ENCODE results near the gene SLC5A1. TPM values are rescaled to one million over a fixed set of nuclear protein-coding genes. Genes with fewer than 3 reads are reported as not detected.

SLC5A1 gene
- total and polyA plus RNA-seq, 2 of the 8 experiments (the other 6 are each of a cell fraction or from before 2014, with no cell fraction given) = 0.06 TPM; not detected in 1

DNA sequence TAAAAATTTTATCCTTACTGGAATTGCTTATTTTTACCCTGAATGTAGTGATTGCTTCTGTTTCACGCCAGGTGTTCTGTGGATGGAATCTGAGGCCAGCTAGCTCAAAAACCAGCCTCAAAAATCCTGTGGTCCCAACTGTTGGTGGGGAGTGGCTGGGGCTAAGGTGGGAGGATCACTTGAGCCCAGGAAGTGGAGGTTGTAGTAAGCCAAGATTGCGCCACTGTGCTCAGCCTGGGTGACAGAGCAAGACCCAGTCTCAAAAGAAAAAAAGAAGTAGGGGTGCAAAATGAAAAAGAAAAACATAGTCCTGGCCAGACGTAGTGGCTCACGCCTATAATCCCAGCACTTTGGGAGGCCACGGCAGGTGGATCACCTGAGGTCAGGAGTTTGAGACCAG is 27.0 kb upstream of the SLC5A1 start:
- H2AK5ac ChIP-seq (ENCODE audit: low read depth, low read length) = no peak overlapping the region
- POLR2A ChIA-PET (ENCODE audit: partially characterized antibody) = no interaction called here
- no peak overlapping the region for H4K5ac ChIP-seq (ENCODE audit: insufficient read length, low read depth, low read length)
- no peak for DNase-seq (ENCODE audit: low read depth in 1 of 2, low spot score in 2 of 2)
- H4K8ac ChIP-seq (ENCODE audit: extremely low read depth, insufficient read depth, low read length) = no peak overlapping the region
- H3K36me3 ChIP-seq (ENCODE audit: control insufficient read depth in 2 of 4, insufficient read depth in 4 of 4, low read length in 3 of 4) = no peaks in the 10 kb centered on the region
- no peak overlapping the region for H3K18ac ChIP-seq (ENCODE audit: extremely low read depth, low read length)
- H3K4ac ChIP-seq (replicated peaks; ENCODE audit: insufficient read length, low read depth, low read length) = no peak overlapping the region
- no peak overlapping the region for H2BK120ac ChIP-seq (replicated peaks; ENCODE audit: low read depth, low read length)
- CTCF ChIA-PET (ENCODE audit: partially characterized antibody) = interaction anchor here (0.6 to 2.1 kb wide), 3 partner anchors 10 to 43 kb away, joined by 3 to 12 read pairs (median 3); no protein-coding TSS in a partner anchor
- no peak overlapping the region for H2BK5ac ChIP-seq (ENCODE audit: low read depth, low read length)
- no peak overlapping the region for H3K4me2 ChIP-seq (ENCODE audit: insufficient read depth in 1 of 2, low read depth in 2 of 2, low read length in 2 of 2)
- H3K9me3 ChIP-seq (ENCODE audit: insufficient read depth in 2 of 2, low read depth in 1 of 2, low read length in 1 of 2) = peaks cover 0 to 3% of the 10 kb centered on the region in 2 experiments; a peak in 1 of 4 replicates
- H3K27me3 ChIP-seq (replicated peaks in 1 of 4; ENCODE audit: control insufficient read depth in 3 of 4, extremely low read depth in 1 of 4, insufficient read depth in 3 of 4, low read length in 3 of 4) = no peaks in the 10 kb centered on the region
- H4K20me1 ChIP-seq (replicated peaks in 1 of 2; ENCODE audit: control insufficient read depth in 1 of 2, insufficient read depth in 2 of 2, low read length in 2 of 2) = no peaks in the 10 kb centered on the region
- no peak for FAIRE-seq
- no peak overlapping the region for H3K4me3 ChIP-seq (ENCODE audit: extremely low read depth in 1 of 4, insufficient read depth in 2 of 4, low read depth in 3 of 4, low read length in 4 of 4)
- no peak overlapping the region for H2AFZ ChIP-seq (ENCODE audit: low read length)
- no peaks in the 10 kb centered on the region for H3K79me1 ChIP-seq (ENCODE audit: low read depth, low read length)
- no peak overlapping the region for H3K9ac ChIP-seq (replicated peaks in 1 of 4; ENCODE audit: extremely low read depth in 1 of 4, low read depth in 3 of 4, low read length in 3 of 4)
- H3K27ac ChIP-seq (ENCODE audit: low read depth, low read length) = no peak overlapping the region
- H2BK15ac ChIP-seq (ENCODE audit: low read length) = no peak overlapping the region
- no peak overlapping the region for H3K23ac ChIP-seq (ENCODE audit: insufficient read length)
- H3K23me2 ChIP-seq (ENCODE audit: low read depth, low read length) = no peaks in the 10 kb centered on the region
- H3K56ac ChIP-seq (replicated peaks; ENCODE audit: insufficient read length, low read depth, low read length) = no peak overlapping the region
- no peaks in the 10 kb centered on the region for H3K79me2 ChIP-seq (ENCODE audit: control insufficient read depth in 1 of 2, insufficient read depth in 2 of 2, low read length in 2 of 2)
- H3K14ac ChIP-seq (ENCODE audit: insufficient read length) = no peak overlapping the region
- H2BK12ac ChIP-seq (ENCODE audit: low read depth, low read length) = no peak overlapping the region
- no peak overlapping the region for H2BK20ac ChIP-seq (ENCODE audit: low read length)
- whole genome bisulfite sequencing, 2 experiments (ENCODE audit: extremely low coverage in 1 of 2, insufficient coverage in 1 of 2, insufficient read length in 1 of 2, insufficient replicate concordance in 2 of 2, low coverage in 1 of 2, low lambda C conversion rate in 2 of 2, missing lambda C conversion rate in 1 of 2) = 97% methylated on average over 5 of the region's 5 CpGs; no CpG with 5 or more reads in 1 of the 2 experiments
- no peaks in the 10 kb centered on the region for H3K4me1 ChIP-seq (replicated peaks in 1 of 4; ENCODE audit: control insufficient read depth in 3 of 4, insufficient read depth in 4 of 4, low read length in 3 of 4)
- H4K91ac ChIP-seq (replicated peaks; ENCODE audit: insufficient read length, low read length) = no peak overlapping the region
- no peak for TF ChIP-seq NRF1 (IDR thresholded peaks at IDR 0.05; ENCODE audit: low read depth, low read length)
- TF ChIP-seq HDAC2 (IDR thresholded peaks at IDR 0.05; ENCODE audit: borderline replicate concordance in 1 of 2, low read depth in 2 of 2, low read length in 2 of 2) = no peak
- no peak for TF ChIP-seq FOSL1 (IDR thresholded peaks at IDR 0.05; ENCODE audit: insufficient read depth, low read depth, low read length)
- TF ChIP-seq KDM1A (IDR thresholded peaks at IDR 0.05; ENCODE audit: borderline replicate concordance, low read length) = no peak

Measured in H1 (cell line).